Stimulated activated CD8-positive, alpha-beta memory T cell treated with anti-CD3 and anti-CD28 coated beads, Interleukin-4, amount 100 ng/mL, for 48 hours (primary cell): Measurements from ENCODE around the gene ZNF841.
A peak's percentile ranks its signal among the peaks of the same experiment; 100 is the strongest.
"Not testable (repeated sequence)": the region's sequence is repeated elsewhere in the genome, so short reads cannot be mapped to it uniquely, and the experiment has no call there.

Experiments
- DNase-seq: peaks from one replicate; pipeline ENCODE4 v3.0.0-alpha.2; 2020

The ZNF841 gene

GRCh38 chr19:52095172-52096014 is at the start of gene ZNF841:
Gene ZNF841 (minus strand): TSS chr19:52095765. CDS start chr19:52084801, 10,964 bp downstream.
- peak; percentile 93 for DNase-seq

DNA sequence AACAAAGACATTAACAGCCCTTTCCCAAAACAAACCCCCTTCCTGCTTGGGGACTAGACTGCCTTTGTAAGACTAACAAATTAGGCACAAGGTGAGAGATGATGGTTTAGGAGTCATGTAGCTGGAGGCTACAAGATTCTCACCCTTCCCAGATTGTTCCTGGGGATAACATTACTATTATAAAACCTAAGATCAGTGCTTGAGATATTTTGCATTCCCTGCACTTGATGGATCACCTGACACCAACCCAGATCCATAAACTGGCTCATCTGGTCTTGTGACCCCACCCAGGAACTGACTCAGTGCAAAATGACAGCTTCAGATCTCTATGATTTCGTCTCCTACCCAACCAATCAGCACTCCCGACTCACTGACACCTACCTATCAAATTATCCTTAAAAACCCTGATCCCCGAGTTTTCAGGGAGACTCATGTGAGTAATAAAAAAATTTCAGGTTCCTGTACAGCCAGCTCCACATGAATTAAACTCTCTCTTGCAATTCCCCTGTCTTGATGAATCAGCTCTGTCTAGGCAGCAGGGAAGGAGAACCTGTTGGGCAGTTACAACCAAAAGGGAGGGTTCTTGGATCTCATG is 46.5 kb upstream of the ZNF841 start:
- DNase-seq = no peak

DNA sequence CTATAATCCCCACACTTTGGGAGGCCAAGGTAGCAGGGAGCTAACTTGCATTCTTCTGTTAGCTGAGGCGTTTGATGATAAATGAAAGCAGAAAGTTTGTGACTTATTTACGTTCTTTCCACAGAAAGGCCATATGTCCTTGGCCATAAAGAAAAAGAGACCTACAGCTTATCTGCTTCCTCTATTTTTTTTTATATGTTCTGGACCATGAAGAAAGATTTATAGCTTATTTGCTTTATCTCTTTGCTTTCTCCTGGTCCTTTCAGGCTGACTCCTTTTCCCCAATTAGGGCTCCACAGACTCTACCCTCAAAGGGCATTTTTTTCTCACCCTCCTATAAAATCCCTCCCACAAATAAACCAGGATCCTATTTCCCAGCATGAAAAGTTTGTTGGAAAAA is 45.6 kb upstream of the ZNF841 start:
- DNase-seq = no peak

GRCh38 chr19:52140032-52140710 is 44.6 kb upstream of the ZNF841 start:
- no peak for DNase-seq

DNA sequence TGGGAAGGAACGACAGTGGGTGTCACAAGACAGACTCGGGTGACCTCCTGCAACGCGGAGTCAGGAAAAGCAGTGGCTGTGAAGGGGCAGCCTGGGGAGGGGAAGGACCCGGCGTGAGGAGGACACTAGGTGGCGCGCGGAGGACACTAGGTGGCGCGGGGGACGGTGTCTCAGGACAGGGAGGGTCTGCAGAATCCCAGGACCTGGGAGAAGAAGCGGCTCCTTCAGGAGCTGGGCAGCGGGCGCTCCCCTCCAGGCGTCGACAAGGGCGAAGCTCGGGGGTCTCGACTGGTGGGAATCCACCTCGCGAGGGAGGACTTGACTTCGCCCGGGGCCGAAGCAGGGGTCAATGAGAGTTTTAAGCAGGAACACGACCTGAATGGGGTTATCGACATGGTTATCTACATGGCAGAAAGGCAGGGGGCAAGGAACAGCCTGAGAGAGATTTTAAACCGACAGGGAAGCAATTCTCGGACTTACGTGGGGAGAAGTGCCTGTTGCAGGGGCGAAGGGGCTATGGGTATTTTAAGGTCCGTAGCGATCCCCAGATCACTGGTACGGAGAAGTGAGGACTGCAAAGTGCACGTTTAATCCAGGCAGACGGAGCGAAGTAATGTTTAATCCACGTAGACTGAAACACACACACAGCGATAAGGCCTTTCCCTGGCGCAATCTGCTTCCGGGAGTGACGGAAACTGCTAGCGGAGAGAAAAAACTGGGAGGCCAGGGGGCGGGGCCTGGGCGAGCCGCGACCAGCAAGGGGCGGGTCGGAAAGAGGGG is 43.9 kb upstream of the ZNF841 start, which contains the start of gene ZNF616:
ZNF616 (minus strand) TSS at position 687 of the 780 bp plus-strand sequence. CDS start 9,426 bp downstream, outside the sequence.
- DNase-seq = peak; percentile 98

DNA sequence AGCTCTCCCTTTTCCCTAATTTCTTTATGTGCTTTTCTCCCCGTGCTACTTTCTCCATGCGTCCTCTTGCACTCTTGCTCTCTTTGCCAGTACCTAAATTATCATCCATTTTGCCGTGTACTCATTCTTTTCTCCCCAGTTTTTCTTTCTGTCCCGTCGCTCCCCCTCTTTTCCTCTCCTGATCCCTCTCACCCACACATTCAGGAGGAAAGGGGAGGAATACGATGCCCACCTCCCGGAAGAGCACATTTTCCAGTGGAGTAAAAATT is 43.4 kb upstream of the ZNF841 start:
- DNase-seq = no peak

- DNase-seq = peak; percentile 57
Measured at GRCh38 chr19:52138278-52138982, 42.9 kb upstream of the ZNF841 start.

GRCh38 chr19:52120286-52120685 is 24.7 kb upstream of the ZNF841 start:
- DNase-seq = no peak

- DNase-seq = no peak
Measured at GRCh38 chr19:52115526-52116053, 20.0 kb upstream of the ZNF841 start.

- DNase-seq = no peak
Measured at GRCh38 chr19:52114691-52115090, 19.1 kb upstream of the ZNF841 start.

- no peak for DNase-seq
Measured at GRCh38 chr19:52112624-52113023, 17.1 kb upstream of the ZNF841 start.

GRCh38 chr19:52110780-52111179 is 15.2 kb upstream of the ZNF841 start:
- no peak for DNase-seq

DNA sequence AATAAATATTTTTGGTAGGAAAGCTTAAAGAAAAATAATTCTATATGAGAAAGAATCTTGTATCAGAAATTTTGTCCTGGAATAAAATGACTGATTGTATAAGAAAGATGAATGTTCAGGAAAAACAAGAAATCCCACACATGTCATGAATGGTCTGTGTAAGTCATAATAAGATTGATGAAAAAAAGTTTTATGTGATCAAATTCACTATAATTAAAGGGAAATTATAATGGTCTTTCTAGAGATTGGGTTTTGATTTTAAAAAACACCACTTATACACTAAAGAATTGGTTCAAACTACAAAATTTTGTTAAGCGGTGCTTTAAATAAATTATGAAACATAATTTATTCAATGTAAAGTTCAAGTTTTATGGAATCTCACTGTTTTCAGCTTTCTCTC is 7.2 kb upstream of the ZNF841 start:
- DNase-seq = no peak

GRCh38 chr19:52101866-52102562 is 6.4 kb upstream of the ZNF841 start:
- no peak for DNase-seq

- DNase-seq = no peak
Measured at GRCh38 chr19:52099497-52100138, 4.1 kb upstream of the ZNF841 start.

DNA sequence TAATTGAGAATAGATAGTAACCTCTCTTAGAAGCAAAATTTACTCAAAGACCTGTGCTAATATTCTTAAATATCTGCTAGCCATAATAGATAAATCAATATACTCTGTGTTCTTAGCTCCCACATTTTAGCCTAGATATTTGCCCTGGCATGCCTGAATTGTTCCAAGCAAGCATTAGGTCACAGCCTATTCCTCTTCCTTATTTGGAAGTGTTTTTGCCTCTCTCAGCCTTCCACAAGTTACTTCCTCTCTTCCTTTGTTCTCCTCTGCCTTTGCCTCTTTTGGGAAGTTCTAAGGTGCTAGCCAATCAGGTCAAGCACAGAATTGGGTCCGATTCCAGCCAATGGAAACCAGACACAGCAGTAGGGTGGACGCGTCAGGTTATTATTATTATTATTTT is 851 bp upstream of the ZNF841 start:
- DNase-seq = not testable (repeated sequence)

GRCh38 chr19:52094526-52095130 is 937 bp downstream of the ZNF841 start:
- DNase-seq = no peak

GRCh38 chr19:52086481-52086880 is 9.1 kb downstream of the ZNF841 start:
- DNase-seq = no peak

DNA sequence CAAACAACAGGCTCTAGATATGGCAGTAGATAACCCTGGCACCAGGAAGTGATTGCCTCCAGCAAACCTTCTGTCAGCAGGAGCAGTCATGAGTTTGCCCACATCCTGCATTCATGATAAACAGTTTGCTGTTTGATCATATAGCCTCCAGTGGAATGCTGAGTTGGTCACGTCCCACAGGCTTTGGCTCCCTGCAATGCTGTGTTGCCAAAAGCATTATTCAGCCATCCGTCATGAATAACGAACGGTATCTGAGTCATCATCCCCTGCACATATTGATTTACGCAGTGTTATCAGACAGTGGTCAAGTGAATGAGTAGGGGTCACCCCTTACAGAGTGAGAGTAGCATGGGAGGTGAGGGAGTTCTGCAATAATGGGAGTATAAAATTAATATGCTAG is 25.1 kb downstream of the ZNF841 start:
- DNase-seq = no peak

- no peak for DNase-seq
Measured at GRCh38 chr19:52069653-52070052, 25.9 kb downstream of the ZNF841 start.
